HG02623 (cell line): ENCODE results near the gene SCARF2.

Experiments
- ATAC-seq: cut with Tn5 transposase; IDR thresholded peaks from one replicate; pipeline ENCODE4 v1.9.1; 2021; ENCODE audit warnings: moderate library complexity; ENCODE audit not compliant: unreplicated experiment

The SCARF2 gene

DNA sequence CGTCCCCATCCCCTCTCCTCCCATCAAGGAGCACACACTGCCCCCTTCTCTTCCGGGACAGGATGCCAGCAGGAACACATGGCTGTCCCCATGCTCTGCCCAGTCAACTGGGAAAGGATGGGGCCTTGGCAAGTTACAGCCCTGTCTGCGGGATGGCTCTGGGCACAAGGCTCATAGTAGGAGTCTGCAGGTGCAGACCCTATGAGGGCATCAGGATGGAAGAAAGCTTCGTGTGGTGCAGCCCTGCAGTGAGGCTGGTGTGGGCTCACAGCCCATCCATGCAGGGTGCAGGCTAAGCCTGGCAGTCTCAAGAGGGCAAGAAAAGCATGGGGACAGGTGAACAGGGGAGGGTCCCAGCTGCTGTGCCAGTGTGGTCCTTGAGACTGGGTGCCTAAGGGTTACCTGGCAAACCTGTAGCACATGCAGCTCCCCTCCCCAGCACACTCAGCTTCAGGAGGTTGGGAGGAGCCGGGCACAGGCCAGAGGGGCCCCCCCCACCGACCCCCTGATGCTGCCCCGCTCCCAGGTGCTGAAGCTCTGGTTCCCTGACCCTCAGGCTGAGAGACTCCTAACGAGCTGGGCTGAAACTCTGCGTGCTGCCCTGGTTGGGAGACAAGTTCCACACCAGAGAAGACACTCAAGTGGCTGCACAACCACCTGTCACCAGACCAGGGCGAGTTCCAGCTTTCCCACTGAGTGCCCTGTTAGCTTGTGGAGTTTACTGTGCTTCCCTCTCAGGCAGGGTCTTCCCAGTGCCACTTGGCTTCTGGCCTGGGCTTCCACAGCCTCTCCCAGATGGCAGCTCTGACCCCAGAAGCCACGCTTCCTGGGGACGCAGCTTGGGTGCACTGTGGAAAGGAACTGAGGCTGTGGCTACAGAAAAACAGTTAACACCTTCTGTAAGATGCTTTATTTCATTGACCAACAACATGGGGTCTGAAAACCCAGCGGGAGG, 3.3 kb upstream of the SCARF2 start:
- no peak for ATAC-seq

DNA sequence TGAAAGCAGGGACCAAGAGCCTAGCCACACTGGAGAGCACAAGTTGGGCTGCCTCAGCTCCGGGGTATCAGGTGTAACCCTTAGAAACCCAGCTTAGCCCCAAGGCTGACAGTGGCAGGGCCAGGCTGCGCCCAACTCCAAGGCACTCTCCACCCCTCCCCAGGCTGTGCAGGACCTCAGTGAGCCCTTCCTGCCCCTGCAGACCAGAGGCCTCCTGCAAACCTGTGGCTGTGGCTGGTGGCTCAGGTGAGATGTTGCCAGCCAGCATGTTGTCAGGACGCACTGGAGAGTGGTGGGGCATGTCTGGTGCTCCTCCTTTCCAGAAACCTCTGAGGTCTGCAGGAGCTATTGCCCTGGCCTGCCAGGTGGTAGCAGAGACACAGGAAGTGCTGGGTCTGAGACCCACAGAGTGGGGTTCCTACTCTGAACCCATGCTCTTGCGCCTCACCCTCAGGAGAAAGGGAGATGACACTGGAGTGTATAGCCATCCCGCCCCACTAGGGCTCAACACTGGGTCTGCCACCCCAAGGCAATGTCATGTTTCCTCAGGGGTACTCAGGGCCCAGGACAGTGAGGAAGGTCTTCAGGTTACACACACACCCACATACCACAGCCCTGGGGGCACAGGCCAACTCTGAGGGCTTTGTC, 2.4 kb upstream of the SCARF2 start:
- no peak for ATAC-seq

DNA sequence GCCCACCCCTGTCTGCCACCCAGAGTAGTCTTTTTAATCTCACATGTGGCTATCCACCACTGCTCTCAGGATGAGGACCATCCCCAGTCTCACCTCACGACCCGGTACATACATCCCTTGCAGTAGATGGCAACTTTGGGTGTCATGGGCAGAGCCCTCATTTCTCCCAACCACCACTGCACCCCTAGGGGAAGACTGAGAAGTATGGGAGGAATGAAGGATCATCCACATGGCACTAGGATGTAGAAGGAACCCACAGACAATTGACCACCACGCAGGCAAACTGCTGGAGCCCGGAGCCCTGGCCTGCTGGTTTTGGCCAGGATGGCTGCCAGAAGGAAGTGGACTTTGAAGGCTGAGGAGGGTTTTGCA, 1.9 kb upstream of the SCARF2 start:
- ATAC-seq: no peak

DNA sequence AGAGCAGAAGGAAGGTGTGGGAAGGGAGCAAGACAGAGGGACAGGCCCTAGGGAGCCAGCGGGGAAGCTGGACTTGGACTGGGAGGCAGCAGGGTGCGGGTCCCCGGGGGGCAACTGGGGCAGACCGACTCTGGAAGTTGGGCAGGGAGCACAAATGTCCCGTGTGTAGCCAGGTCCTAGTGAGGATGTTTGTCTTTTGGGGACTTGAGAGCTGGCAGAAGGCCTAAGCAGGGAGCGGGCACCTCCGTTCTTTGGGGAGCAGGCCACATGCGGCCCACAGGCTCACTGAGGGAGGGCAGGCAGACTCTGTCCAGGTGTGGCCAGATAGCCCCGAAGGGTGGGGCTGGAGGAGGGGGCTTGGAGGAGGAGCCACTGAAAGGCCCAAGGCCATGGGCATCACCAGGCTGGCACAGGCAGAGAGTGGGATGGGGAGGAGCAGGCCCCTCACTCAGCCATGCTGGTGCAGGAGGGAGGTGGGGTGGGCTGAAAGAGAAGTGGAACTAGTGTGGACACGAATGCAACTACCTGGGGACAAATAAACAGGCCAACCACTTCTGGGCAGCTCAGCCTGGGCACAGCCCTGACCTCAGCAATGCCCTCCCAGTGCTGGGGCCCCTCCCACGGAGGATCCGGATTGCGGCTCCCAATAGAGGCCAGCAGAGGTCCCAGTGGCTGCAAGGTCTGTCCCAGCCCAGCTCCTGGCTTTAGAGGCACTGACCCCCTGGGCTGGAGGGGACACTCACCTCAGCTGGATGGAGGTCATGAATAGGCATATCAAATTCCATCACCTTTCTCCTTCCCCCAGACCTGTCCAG, 1.3 kb upstream of the SCARF2 start:
- ATAC-seq: no peak

DNA sequence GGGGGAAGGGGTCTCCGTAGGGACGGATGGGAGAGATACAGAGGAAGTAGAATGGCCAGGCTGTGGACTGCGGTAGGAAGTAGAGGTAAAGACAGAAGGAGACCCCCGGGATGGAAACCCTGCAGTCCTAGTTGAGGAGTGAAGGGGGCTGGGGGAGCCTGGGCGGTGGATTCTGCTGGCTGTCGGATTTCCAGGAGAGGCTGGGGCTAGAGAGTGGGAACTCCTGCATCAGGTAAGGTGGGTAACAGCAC, 727 bp upstream of the SCARF2 start:
- no peak for ATAC-seq

DNA sequence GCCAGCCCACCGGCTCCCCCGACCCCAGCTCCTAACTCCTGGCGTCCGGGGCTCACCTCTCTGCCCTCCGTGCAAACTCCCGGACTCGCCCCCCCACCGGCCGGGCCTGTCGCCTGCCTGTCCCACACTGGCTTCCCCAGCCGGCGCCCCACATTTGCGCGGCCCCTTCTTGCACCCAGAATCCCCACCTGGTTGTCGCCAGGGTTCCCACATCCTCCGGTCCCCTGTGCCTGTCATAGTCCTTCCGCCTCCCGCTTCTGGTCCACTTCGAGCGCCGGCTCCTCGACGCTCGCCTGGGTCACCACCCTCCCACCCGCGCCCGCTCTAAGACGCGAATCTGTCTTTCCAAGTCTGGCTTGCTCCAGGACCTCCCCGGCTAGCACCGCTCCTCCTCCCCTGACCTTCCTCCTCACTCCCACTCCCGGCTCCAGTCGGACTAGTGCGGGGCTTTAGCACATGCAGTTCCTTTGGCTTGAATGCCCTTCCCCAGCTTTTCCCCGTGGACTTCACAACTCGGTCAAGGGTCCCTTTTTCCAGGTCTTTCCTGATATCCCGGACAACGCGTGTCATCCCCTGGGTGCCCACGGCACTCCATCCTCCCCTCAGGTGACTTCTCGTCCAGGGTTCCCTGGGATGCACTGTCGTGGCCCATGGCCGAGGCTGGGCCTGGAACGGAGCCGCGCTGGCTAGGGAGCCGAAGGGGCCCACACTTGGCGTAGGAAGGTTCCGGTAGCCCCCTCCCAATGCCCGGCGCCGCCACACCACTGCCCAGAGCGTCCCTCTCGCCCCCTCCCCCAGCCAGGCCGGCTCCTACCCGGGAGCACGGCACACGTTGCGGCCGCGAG, 635 bp downstream of the SCARF2 start:
- no peak for ATAC-seq

DNA sequence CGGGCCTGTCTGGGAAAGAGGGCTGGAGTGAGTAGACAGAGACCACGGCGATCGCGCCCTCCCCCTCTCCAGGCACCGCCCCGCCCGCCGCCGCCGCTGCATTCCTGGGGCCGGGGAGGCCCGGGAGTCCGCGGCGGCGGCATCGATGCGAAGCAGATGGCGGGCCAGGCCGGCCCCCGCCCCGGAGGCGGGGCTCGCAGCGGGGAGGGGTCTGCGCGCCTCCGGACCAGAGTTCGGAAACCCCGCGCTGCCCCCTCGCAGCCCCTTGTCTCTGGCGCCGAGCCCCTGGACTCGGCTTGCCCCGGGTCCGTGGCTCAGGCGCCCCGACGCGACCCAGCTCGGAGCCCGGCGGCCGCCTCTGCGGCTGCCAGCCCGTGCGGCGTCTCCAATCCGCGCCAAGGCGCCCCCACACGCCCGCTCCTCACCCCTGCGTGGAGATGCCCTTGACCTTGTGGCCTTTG, 1.3 kb downstream of the SCARF2 start:
- ATAC-seq: no peak

DNA sequence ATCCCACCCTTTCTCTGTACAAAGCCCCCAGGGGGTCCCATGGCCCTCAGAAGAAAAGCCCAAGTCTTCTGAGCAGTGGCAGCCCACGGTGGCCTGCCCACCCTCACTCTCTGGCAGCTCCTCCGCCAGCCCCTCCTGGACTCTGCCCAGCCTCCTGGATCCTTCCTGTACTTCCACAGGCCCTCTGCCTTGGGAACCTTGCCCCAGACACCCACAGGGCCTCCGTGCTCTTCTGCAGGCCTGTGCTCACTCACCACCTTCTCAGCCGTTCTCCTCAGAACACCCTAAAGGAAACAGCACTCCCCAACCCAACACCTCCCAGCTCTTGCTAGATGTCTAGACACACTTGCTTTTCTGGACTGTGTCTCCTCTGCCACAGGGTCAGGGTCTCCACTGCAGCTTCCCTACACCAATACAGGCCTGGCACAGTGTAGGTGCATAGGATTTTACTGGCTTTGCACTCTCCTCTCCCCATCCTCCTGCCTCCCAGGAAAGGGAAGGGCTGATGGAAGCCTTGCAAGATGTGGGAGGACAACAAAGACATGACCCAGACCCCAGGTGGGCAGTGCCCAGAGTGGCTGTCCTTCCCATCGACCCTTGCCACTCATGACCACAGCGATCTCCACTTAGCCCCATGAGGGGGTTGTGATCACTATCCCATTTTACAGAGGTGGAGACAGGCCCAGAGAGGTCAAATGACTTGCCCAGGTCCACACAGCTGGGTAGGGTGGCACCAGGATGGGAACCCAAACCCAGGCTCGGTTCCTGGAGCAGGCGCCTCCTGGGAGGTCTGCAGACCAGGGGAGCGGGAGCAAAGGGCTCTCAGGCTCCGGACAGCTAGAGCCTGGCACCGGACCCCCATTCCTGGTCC, 2.0 kb downstream of the SCARF2 start:
- ATAC-seq: no peak

DNA sequence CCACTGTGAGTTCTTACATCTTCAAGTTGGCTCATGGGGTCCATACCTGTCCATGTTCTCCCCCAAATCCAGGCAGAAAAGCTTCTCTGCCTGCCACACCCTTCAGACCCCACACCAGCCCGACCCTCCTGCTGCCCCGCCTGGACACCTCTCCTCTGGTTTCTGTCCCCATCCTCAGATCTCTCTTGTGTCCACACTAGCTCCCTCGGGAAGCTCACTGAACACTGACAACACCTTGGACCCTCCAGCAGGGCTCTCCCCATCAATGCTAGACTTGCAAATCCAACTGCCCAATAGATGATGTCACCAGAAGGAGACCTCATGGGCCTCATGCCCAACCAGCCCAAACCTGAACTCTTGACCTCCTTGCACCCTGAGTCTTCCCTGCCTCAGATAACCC, 2.9 kb downstream of the SCARF2 start:
- no peak for ATAC-seq

DNA sequence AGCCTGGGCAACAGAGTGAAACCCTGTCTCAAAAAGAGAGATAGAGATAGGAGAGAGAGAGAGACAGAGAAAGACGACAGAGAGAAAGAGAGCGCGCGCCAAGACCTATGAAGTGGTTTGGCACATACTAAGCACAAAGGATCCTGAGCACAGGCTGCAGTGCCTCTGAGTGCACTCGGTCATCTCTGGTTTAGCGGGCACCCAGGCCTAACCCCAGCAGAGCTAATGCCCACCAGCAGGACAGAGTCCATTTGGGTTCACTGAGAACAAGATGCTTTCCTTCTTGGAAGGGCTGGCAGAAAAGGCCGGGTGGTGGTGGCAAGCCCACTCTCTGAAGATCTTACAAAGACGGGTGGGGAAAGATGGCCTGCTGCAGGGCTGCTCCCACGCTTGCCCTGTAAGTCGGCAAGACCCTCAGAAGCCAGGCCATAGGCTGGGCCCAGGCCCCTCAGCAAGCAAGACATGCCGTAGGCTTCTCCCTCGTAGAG, 3.3 kb downstream of the SCARF2 start:
- ATAC-seq: no peak

DNA sequence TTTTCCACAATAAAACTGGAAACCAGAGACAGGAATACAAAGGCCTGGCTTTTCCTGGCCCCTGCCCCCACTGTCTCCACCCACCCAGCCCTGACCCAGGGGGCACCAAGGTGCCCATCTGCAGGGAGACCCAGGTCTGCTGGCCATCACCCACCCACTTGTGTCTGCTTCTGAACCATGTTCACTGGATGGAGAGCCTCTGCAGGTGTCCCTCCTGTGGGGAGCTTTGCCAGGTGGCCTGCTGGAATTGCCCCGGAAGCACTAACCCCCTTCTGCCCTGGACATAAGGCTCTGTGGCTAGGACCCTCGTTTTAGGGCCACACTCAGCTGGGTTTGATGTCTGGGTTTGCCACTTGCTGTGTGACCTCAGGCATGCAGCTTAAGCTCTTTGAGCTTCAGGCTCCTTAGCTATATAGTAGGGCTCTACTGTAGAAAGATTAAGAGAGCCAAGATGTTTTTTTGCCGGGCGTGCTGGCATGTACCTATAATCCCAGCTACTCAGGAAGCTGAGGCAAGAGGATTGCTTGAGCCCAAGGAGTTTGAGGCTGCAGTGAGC, 3.9 kb downstream of the SCARF2 start:
- ATAC-seq: no peak

DNA sequence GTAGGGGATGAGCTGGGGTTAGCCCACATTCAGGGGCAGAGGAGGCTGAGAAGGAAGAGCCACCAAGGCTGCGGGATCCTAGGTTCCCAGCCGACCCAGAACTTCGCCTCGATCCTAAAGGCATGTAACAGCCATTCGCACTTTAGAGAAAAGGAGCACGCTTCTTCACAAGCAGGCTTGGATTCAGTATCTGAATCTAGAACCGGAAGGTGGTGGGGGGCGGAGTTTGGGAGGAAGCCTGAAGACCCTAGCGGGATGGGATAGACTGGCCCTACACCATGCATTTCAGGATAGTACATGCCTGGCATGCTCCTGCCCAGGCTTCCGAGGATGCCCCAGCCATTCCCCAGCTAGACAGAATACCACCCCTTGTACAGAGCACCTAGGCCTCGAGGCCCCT, 4.4 kb downstream of the SCARF2 start:
- no peak for ATAC-seq

DNA sequence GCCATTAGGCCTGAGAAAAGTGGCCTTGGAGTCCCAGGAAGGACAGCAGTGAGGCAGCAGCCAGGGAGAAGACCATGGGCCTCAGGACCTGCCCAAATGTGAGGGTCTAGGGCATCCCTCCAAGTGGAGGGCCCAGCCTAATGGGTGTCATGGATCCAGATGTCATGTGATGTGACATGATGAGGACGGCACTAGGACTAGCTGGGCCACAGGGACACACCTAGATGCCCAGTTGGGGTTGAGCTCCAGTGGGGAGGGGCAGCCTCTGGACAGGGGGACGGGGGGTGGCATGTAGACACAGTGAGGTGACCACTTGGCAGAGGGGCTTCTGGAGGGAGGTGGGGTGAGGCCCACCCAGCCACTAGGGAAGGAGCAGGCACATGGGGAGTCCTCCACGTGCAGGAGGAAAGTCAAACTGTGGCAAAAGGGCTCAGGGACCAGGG, 5.4 kb downstream of the SCARF2 start:
- ATAC-seq: no peak

DNA sequence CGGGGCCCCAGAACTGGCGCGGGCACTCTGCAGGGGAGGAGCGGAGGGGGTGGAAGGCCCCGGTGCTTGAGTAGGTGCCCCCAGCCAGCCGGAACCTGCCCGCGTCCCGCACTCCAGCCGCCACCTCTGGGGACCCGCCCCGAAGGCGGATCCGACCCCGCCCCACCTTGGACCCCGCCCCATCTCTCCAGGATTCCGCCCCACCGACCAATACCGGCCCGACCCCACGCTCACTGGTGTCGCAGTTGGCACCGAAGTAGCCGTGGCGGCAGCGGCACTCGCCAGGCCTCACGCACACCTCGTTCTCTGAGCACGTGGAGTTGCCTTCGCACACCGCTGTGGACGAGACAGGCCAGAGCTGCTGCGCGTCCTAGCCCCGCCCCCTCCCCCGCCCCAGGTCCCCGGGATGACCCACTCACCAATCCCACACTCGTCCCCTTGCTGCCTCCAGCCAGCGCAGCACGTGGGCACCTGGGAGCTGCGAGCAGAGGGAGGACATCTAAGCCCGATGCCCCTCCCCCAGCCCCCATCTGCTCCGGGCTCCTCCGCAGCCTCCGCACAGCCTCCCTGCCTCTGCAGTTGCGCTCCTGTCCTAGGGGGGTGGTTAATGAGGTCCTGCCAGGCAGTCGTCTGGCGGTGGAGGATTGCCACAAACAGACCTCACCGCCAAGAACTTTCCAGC, 6.0 kb downstream of the SCARF2 start:
- no peak for ATAC-seq

DNA sequence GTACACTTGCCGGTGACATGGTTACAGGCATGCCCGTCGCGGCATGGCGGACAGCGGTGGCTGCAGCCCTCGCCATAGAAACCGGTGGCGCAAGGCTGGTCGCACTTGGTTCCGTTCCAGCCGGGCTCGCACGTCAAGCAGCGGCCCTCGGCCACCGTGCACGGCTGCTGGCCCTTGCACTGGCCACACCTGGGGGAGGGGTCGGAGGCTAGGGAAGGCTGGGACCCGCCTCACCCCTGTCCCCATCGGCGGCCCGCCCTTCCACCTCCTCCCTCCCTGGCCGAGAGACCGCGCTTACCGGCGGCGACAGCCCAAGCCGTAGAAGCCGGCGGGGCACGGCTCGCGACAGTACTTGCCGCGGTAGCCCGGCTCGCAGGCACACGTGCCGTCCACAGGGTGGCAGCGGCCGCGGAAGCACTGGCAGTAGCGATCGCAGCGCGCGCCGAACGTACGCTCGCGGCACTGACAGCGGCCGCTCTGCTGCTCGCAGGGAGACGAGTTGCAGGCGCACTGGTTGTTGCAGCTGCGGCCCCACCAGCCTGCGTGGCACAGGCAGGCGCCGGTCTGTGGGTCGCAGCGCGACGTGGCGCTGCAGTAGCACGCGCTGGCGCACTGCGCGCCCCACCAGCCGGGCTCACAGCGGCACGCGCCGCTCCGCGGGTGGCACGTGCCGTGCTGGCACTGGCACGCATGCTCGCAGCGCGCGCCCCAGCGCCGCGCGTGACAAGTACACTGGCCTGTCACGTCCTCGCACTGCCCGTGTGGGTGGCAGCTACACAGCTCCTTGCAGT, 6.7 kb downstream of the SCARF2 start:
- ATAC-seq: no peak

DNA sequence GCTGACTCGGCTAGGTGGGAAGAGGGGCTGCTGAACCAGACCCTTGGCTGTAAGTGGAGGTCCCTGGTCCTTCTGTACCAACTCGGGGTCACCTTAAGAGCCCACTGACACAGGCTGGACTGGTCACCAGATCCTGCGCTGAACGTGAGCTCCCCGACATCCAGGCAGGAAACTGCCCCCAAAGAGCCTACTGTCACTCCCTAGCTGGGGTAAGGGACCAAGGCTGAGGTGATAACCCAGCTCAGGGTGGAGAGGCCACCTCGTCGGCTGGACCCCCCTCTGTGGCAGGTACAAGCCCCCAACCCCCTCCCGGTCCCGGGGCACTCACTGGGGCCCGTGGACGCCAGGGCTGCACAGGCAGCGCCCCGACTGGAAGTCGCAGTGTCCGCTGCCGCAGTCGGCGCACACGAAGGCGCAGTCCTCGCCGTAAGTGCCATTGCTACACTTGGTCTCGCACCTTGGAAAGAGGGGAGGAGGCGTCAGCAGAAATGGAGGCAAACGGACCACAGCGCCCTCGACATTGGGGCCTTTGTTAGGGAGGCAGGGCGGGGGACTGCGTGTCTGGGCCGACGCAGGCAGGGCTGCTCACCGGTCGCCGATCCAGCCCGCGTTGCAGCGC, 7.4 kb downstream of the SCARF2 start:
- no peak for ATAC-seq

DNA sequence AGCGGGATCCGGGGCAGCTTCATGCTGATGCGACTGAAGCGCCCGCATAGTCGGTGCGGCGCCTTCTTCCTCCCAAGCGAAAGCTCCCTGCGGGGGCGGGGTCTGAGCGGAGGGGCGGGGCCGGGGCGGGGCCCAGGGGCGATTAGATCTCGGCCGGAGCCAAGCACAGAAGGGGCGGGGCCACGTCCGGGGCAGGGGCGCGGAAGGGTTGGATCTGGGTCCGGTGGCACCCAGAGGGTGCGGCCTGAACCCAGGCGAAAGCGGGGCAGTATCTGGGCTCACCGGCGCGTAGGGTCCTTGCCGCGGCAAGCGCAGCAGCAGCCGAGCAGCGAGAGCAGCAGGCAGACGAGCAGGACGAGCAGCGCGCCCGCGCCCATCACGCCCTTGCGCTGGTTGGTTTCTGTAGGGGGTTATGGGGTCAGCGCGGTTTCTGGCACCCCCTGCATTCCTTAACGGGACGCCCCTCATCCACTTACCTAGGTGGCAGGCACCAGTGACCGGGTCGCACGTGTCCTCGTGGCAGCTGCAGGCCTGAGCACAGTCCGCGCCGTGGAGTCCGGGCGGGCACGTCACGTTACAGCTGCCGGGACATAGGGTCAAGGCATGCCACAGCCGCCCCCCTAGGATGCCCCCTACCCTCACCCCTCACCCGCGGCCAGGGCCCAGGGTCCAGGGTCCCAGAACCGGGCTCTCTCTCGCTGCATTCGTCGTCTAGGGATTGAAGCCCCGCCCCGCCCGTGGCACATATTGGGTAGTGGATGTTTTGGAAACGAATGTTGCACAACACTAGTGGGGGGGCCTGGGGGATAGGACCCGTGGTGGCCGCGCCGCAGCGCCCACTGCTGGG, 8.1 kb downstream of the SCARF2 start:
- ATAC-seq: no peak
